CD4-positive, alpha-beta memory T cell (primary cell): ENCODE results near the gene MSH3. TPM values are rescaled to one million over a fixed set of nuclear protein-coding genes. Genes with fewer than 3 reads are reported as not detected.

Source experiments
- CTCF ChIA-PET: fragments of 350-600 bp; sonication (Branson Sonifier 250); formaldehyde crosslinking; loops from one replicate; lab custom pipeline; 2021; ENCODE audit warnings: inconsistent platforms; ENCODE audit not compliant: partially characterized antibody; lab: Charles Lee
- POLR2A ChIA-PET: fragments of 350-600 bp; sonication (Branson Sonifier 250); formaldehyde crosslinking; loops from one replicate; lab custom pipeline; 2021; ENCODE audit not compliant: partially characterized antibody; lab: Charles Lee
- DNase-seq, 5 donors: peaks; one replicate each; pipeline versions ENCODE4 v3.0.0 to v3.0.0-alpha.2; 2020 to 2022; ENCODE audit warnings: mixed read lengths in 1 of 5
- H3K27ac ChIP-seq: one replicate; pipeline ENCODE4 v1.7.0; 2013; ENCODE audit warnings: low read depth, low read length
- H3K27me3 ChIP-seq: 2 replicates; pipeline ENCODE4 v1.7.0; 2013; ENCODE audit warnings: mild to moderate bottlenecking, low read length, moderate library complexity; ENCODE audit not compliant: insufficient read depth
- H3K36me3 ChIP-seq: 2 replicates; pipeline ENCODE4 v1.7.0; 2013; ENCODE audit warnings: mild to moderate bottlenecking, low read length, moderate library complexity; ENCODE audit not compliant: insufficient read depth
- H3K4me1 ChIP-seq: 2 replicates; pipeline ENCODE4 v1.7.0; 2013; ENCODE audit warnings: mild to moderate bottlenecking, low read length, moderate library complexity; ENCODE audit not compliant: insufficient read depth
- H3K4me3 ChIP-seq, 2 donors: one replicate each; pipeline ENCODE4 v1.7.0; 2013; ENCODE audit warnings: low read length in 2 of 2, mild to moderate bottlenecking in 1 of 2
- H3K9me3 ChIP-seq, 2 donors: one replicate each; pipeline ENCODE4 v1.7.0; 2013; ENCODE audit warnings: low read length in 2 of 2, control low read depth in 1 of 2; ENCODE audit not compliant: control insufficient read depth in 1 of 2
- H3K27ac Mint-ChIP-seq, 7 donors: one replicate each; pipeline ENCODE4 v1.8.0; 2020 to 2021; ENCODE audit warnings: mixed read lengths in 7 of 7, mild to moderate bottlenecking in 6 of 7, inconsistent platforms in 3 of 7, moderate library complexity in 3 of 7
- H3K27me3 Mint-ChIP-seq, 2 donors: one replicate each; pipeline ENCODE4 v1.8.0; 2020 to 2021; ENCODE audit warnings: mixed read lengths in 2 of 2
- H3K36me3 Mint-ChIP-seq, 2 donors: one replicate each; pipeline ENCODE4 v1.8.0; 2020 to 2021; ENCODE audit warnings: mixed read lengths in 2 of 2, inconsistent platforms in 1 of 2, mild to moderate bottlenecking in 1 of 2
- H3K4me1 Mint-ChIP-seq, 4 donors: one replicate each; pipeline ENCODE4 v1.8.0; 2020 to 2021; ENCODE audit warnings: mixed read lengths in 4 of 4, mild to moderate bottlenecking in 1 of 4
- H3K4me3 Mint-ChIP-seq, 8 donors: one replicate each; pipeline ENCODE4 v1.8.0; 2020 to 2021; ENCODE audit warnings: mixed read lengths in 8 of 8, mild to moderate bottlenecking in 7 of 8, moderate library complexity in 6 of 8, inconsistent platforms in 3 of 8
- H3K9me3 Mint-ChIP-seq, 8 donors: one replicate each; pipeline ENCODE4 v1.8.0; 2020 to 2021; ENCODE audit warnings: mixed read lengths in 8 of 8, mild to moderate bottlenecking in 5 of 8, inconsistent platforms in 3 of 8, moderate library complexity in 1 of 8
- intact Hi-C: fragments of 100-400 bp; cut with micrococcal nuclease; formaldehyde crosslinking; loops from one replicate; pipeline ENCODE4 v1.15.1; 2023
- polyA plus RNA-seq, 2 donors: library from polyadenylated mRNA; unstranded; fragments of 300-500 nt; fragmentation: Illumina TruSeq; gene quantifications; one replicate each; pipeline ENCODE4 v1.2.3, GENCODE V29; 2021
- total RNA-seq, 2 experiments: library from RNA; stranded (reverse); gene quantifications; one replicate each; pipeline ENCODE4 v1.2.3, GENCODE V29; 2021

Gene MSH3
- total and polyA plus RNA-seq, 4 experiments from 2014 or later, result 14.3 to 17.1 (median 15.3) TPM

- no peak for DNase-seq
- Histone ChIP-seq H3K4me1 (peaks cover 68% of the 10 kb centered on the region), H3K9me3 (no peaks in the 10 kb centered on the region), H3K27me3 (no peaks in the 10 kb centered on the region), H3K36me3 (no peaks in the 10 kb centered on the region), H3K27ac (peak overlapping the region; percentile 27), H3K4me3 (peak overlapping the region in 1 of 2 donors; percentile 3)
- CTCF ChIA-PET, result interaction anchor here (0.9 to 1.5 kb wide), 5 partner anchors 9 to 352 kb away, joined by 3 to 5 read pairs (median 3); no protein-coding TSS in a partner anchor
- Mint-ChIP-seq H3K27ac (peak overlapping the region; percentile 90 to 97 (median 93)), H3K9me3 (peaks cover 0 to 2% (median 0%) of the 10 kb centered on the region in 8 donors), H3K4me3 (peak overlapping the region; percentile 64 to 88 (median 80)), H3K4me1 (peaks cover 59 to 81% (median 70%) of the 10 kb centered on the region in 4 donors), H3K27me3 (no peaks in the 10 kb centered on the region), H3K36me3 (peaks cover 6 to 32% of the 10 kb centered on the region in 2 donors)
- POLR2A ChIA-PET, result interaction anchor here (0.7 to 1.4 kb wide), 3 partner anchors 201 to 250 kb away, joined by 3 to 4 read pairs (median 3); partner anchors contain the start of gene RASGRF2
- intact Hi-C loops, result no loop called here
Observed at GRCh38 chr5:80756292-80756691, 101.8 kb downstream of the MSH3 start.

GRCh38 chr5:80757290-80757689 lies 102.8 kb downstream of the MSH3 start:
- intact Hi-C loops, result no loop called here

GRCh38 chr5:80759866-80760577 lies 105.6 kb downstream of the MSH3 start:
- Mint-ChIP-seq H3K36me3 (peaks cover 7 to 24% of the 10 kb centered on the region in 2 donors), H3K4me3 (peak overlapping the region in 7 of 8 donors; percentile 9 to 72 (median 48)), H3K9me3 (peaks cover 0 to 1% (median 0%) of the 10 kb centered on the region in 8 donors), H3K27ac (peak overlapping the region; percentile 71 to 88 (median 82)), H3K4me1 (peaks cover 45 to 64% (median 56%) of the 10 kb centered on the region in 4 donors), H3K27me3 (no peaks in the 10 kb centered on the region)
- Histone ChIP-seq H3K4me1 (peaks cover 60% of the 10 kb centered on the region), H3K9me3 (no peaks in the 10 kb centered on the region), H3K36me3 (no peaks in the 10 kb centered on the region), H3K4me3 (no peak overlapping the region), H3K27ac (peak overlapping the region; percentile 6), H3K27me3 (no peaks in the 10 kb centered on the region)
- ChIA-PET CTCF (interaction anchor here (2.1 kb wide), 1 partner anchor 348 kb away, joined by 7 read pairs; no protein-coding TSS in a partner anchor), POLR2A (interaction anchor here (0.9 kb wide), 1 partner anchor 247 kb away, joined by 3 read pairs; no protein-coding TSS in a partner anchor)
- intact Hi-C loops, result no loop called here
- DNase-seq, result no peak

More at GRCh38 chr5:80757290-80757689, 102.8 kb downstream of the MSH3 start:
- Mint-ChIP-seq H3K9me3 (peaks cover 0 to 2% (median 0%) of the 10 kb centered on the region in 8 donors), H3K27me3 (no peaks in the 10 kb centered on the region), H3K27ac (peak overlapping the region; percentile 68 to 93 (median 85)), H3K36me3 (peaks cover 5 to 22% of the 10 kb centered on the region in 2 donors), H3K4me1 (peaks cover 57 to 83% (median 71%) of the 10 kb centered on the region in 4 donors), H3K4me3 (peak overlapping the region in 5 of 8 donors; percentile 31 to 68 (median 42))
- H3K4me1 ChIP-seq, result peaks cover 68% of the 10 kb centered on the region
- H3K27ac ChIP-seq, result no peak overlapping the region
- no peaks in the 10 kb centered on the region for H3K27me3 ChIP-seq
- no peaks in the 10 kb centered on the region for H3K36me3 ChIP-seq
- no peak overlapping the region for H3K4me3 ChIP-seq
- CTCF ChIA-PET, result interaction anchor here (1.1 to 1.5 kb wide), 2 partner anchors 45 to 351 kb away, joined by 3 to 5 read pairs; no protein-coding TSS in a partner anchor
- POLR2A ChIA-PET, result interaction anchor here (1.1 kb wide), 1 partner anchor 200 kb away, joined by 3 read pairs; no protein-coding TSS in a partner anchor
- no peaks in the 10 kb centered on the region for H3K9me3 ChIP-seq
- no peak for DNase-seq

- Mint-ChIP-seq H3K27me3 (no peaks in the 10 kb centered on the region), H3K9me3 (peaks cover 0 to 1% (median 0%) of the 10 kb centered on the region in 8 donors), H3K4me3 (peak overlapping the region in 4 of 8 donors; percentile 43 to 72 (median 62)), H3K27ac (peak overlapping the region in 6 of 7 donors; percentile 33 to 83 (median 64)), H3K36me3 (peaks cover 8 to 29% of the 10 kb centered on the region in 2 donors), H3K4me1 (peaks cover 38 to 58% (median 50%) of the 10 kb centered on the region in 4 donors)
- CTCF ChIA-PET, result interaction anchor here (2.1 kb wide), 1 partner anchor 347 kb away, joined by 7 read pairs; no protein-coding TSS in a partner anchor
- intact Hi-C loops, result no loop called here
- no peak for DNase-seq
- Histone ChIP-seq H3K36me3 (no peaks in the 10 kb centered on the region), H3K27ac (peak overlapping the region; percentile 6), H3K9me3 (no peaks in the 10 kb centered on the region), H3K4me1 (peaks cover 53% of the 10 kb centered on the region), H3K27me3 (no peaks in the 10 kb centered on the region), H3K4me3 (no peak overlapping the region)
- POLR2A ChIA-PET, result no interaction called here
Observed at GRCh38 chr5:80760680-80761079, 106.2 kb downstream of the MSH3 start.

GRCh38 chr5:80761176-80761575 lies 106.7 kb downstream of the MSH3 start:
- H3K27ac Mint-ChIP-seq, result peak overlapping the region in 3 of 7 donors; percentile 57 to 83 (median 64)
- peaks cover 0 to 1% (median 0%) of the 10 kb centered on the region in 8 donors for H3K9me3 Mint-ChIP-seq
- no peaks in the 10 kb centered on the region for H3K27me3 Mint-ChIP-seq
- intact Hi-C loops, result no loop called here
- Histone ChIP-seq H3K4me3 (no peak overlapping the region), H3K27me3 (no peaks in the 10 kb centered on the region), H3K36me3 (no peaks in the 10 kb centered on the region), H3K4me1 (peaks cover 49% of the 10 kb centered on the region), H3K9me3 (no peaks in the 10 kb centered on the region), H3K27ac (no peak overlapping the region)
- no peak for DNase-seq
- CTCF ChIA-PET, result interaction anchor here (2.1 kb wide), 1 partner anchor 347 kb away, joined by 7 read pairs; no protein-coding TSS in a partner anchor
- H3K4me1 Mint-ChIP-seq, result peaks cover 34 to 53% (median 45%) of the 10 kb centered on the region in 4 donors
- H3K36me3 Mint-ChIP-seq, result peaks cover 8 to 32% of the 10 kb centered on the region in 2 donors
- POLR2A ChIA-PET, result no interaction called here
- no peak overlapping the region for H3K4me3 Mint-ChIP-seq

GRCh38 chr5:80761966-80762365 lies 107.5 kb downstream of the MSH3 start:
- ChIA-PET POLR2A (interaction anchor here (0.7 kb wide), 1 partner anchor 1101 kb away, joined by 3 read pairs; no protein-coding TSS in a partner anchor), CTCF (interaction anchor here (2.1 kb wide), 1 partner anchor 346 kb away, joined by 7 read pairs; no protein-coding TSS in a partner anchor)
- Histone ChIP-seq H3K36me3 (no peaks in the 10 kb centered on the region), H3K4me1 (peaks cover 41% of the 10 kb centered on the region), H3K9me3 (no peaks in the 10 kb centered on the region), H3K27me3 (no peaks in the 10 kb centered on the region), H3K4me3 (no peak overlapping the region), H3K27ac (no peak overlapping the region)
- H3K36me3 Mint-ChIP-seq, result peaks cover 8 to 32% of the 10 kb centered on the region in 2 donors
- H3K27me3 Mint-ChIP-seq, result no peaks in the 10 kb centered on the region
- no peak overlapping the region for H3K27ac Mint-ChIP-seq
- intact Hi-C loops, result no loop called here
- no peak overlapping the region for H3K4me3 Mint-ChIP-seq
- H3K4me1 Mint-ChIP-seq, result peaks cover 26 to 45% (median 38%) of the 10 kb centered on the region in 4 donors
- DNase-seq, result no peak
- peaks cover 0 to 1% (median 0%) of the 10 kb centered on the region in 8 donors for H3K9me3 Mint-ChIP-seq
